Skeletal muscle satellite cell (primary cell): ENCODE results near the gene PIK3R4.

Experiments used
- H3K27me3 ChIP-seq: 2 replicates; pipeline ENCODE4 v1.7.0; 2013; ENCODE audit warnings: low read length; ENCODE audit not compliant: control insufficient read depth, insufficient read depth
- H3K36me3 ChIP-seq: 2 replicates; pipeline ENCODE4 v1.7.0; 2013; ENCODE audit warnings: mild to moderate bottlenecking, control low read depth, low read length; ENCODE audit not compliant: insufficient read depth
- H3K4me1 ChIP-seq: 2 replicates; pipeline ENCODE4 v1.7.0; 2013; ENCODE audit warnings: low read length; ENCODE audit not compliant: control insufficient read depth, insufficient read depth
- H3K4me2 ChIP-seq: 2 replicates; pipeline ENCODE4 v1.7.0; 2013; ENCODE audit warnings: mild to moderate bottlenecking, low read length
- H3K4me3 ChIP-seq: 2 replicates; pipeline ENCODE4 v1.7.0; 2013; ENCODE audit warnings: low read length
- H3K9ac ChIP-seq: 2 replicates; pipeline ENCODE4 v1.7.0; 2013; ENCODE audit warnings: mild to moderate bottlenecking, low read depth, low read length, moderate library complexity
- H3K9me3 ChIP-seq: replicated peaks from 2 replicates; pipeline ENCODE4 v1.7.0; 2013; ENCODE audit warnings: mild to moderate bottlenecking, control low read depth, low read length

The PIK3R4 gene

GRCh38 chr3:130739848-130740247 lies 6.8 kb downstream of the PIK3R4 start:
- H3K4me1 ChIP-seq, result no peaks in the 10 kb centered on the region
- H3K27me3 ChIP-seq, result no peaks in the 10 kb centered on the region
- no peak overlapping the region for H3K4me3 ChIP-seq
- H3K36me3 ChIP-seq, result peaks cover 8% of the 10 kb centered on the region
- no peak overlapping the region for H3K9ac ChIP-seq
- no peaks in the 10 kb centered on the region for H3K9me3 ChIP-seq
- no peak overlapping the region for H3K4me2 ChIP-seq

GRCh38 chr3:130738241-130738640 lies 8.4 kb downstream of the PIK3R4 start:
- no peak overlapping the region for H3K4me3 ChIP-seq
- no peak overlapping the region for H3K4me2 ChIP-seq

DNA sequence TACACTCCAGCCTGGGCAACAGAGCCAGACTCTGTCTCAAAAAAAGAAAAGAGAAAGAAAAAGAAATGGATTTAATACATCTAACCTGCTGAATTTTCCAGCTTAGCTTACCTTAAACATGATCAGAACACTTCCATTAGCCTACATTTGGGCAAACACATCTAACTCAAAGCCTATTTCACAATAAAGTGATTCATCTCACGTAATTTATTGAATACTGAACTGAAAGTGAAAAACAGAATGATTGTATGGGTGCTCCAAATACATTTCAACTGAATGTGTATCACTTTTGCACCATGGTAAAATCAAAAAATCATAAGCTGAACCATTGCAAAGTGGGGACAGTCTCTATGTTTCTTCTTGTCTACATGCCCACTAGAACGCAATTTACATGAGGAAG lies 9.0 kb downstream of the PIK3R4 start:
- Histone ChIP-seq H3K4me1 (no peaks in the 10 kb centered on the region), H3K9me3 (no peaks in the 10 kb centered on the region), H3K27me3 (no peaks in the 10 kb centered on the region), H3K4me3 (no peak overlapping the region), H3K9ac (no peak overlapping the region), H3K4me2 (no peak overlapping the region), H3K36me3 (peaks cover 18% of the 10 kb centered on the region)

More at GRCh38 chr3:130738241-130738640, 8.4 kb downstream of the PIK3R4 start:
- no peak overlapping the region for H3K9ac ChIP-seq
- no peaks in the 10 kb centered on the region for H3K27me3 ChIP-seq
- no peaks in the 10 kb centered on the region for H3K9me3 ChIP-seq
- peaks cover 14% of the 10 kb centered on the region for H3K36me3 ChIP-seq
- no peaks in the 10 kb centered on the region for H3K4me1 ChIP-seq

GRCh38 chr3:130733236-130733875 lies 13.3 kb downstream of the PIK3R4 start:
- Histone ChIP-seq H3K4me3 (no peak overlapping the region), H3K4me2 (no peak overlapping the region), H3K4me1 (no peaks in the 10 kb centered on the region), H3K27me3 (no peaks in the 10 kb centered on the region), H3K9ac (no peak overlapping the region), H3K36me3 (peaks cover 25% of the 10 kb centered on the region), H3K9me3 (no peaks in the 10 kb centered on the region)

- no peaks in the 10 kb centered on the region for H3K27me3 ChIP-seq
- H3K9ac ChIP-seq, result no peak overlapping the region
- H3K4me2 ChIP-seq, result no peak overlapping the region
- H3K9me3 ChIP-seq, result no peaks in the 10 kb centered on the region
- H3K4me3 ChIP-seq, result no peak overlapping the region
- H3K4me1 ChIP-seq, result no peaks in the 10 kb centered on the region
- peaks cover 28% of the 10 kb centered on the region for H3K36me3 ChIP-seq
Measured at GRCh38 chr3:130732501-130732900, 14.1 kb downstream of the PIK3R4 start.

DNA sequence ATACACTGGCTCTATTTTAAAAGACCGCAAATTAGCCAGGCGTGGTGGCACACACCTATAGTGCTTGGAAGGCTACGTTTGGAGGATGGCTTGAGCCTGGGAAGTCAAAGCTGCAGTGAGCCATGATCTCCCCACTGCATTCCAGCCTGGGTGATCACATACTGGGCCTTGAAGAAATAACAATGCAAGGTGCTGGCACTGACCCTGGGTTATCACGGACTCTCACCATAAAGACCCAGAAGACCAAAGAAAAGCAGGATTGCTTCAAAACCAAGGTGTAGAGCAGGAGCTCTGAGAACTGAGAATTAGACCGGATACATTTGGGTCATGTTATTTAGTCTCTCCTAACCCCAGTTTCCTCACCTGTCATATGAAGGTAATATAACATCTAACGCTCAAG lies 14.8 kb downstream of the PIK3R4 start:
- Histone ChIP-seq H3K27me3 (no peaks in the 10 kb centered on the region), H3K4me1 (no peaks in the 10 kb centered on the region), H3K4me2 (no peak overlapping the region), H3K9me3 (no peaks in the 10 kb centered on the region), H3K36me3 (peaks cover 28% of the 10 kb centered on the region), H3K9ac (no peak overlapping the region), H3K4me3 (no peak overlapping the region)

GRCh38 chr3:130729154-130729553 lies 17.5 kb downstream of the PIK3R4 start:
- no peak overlapping the region for H3K9ac ChIP-seq
- peaks cover 20% of the 10 kb centered on the region for H3K36me3 ChIP-seq

DNA sequence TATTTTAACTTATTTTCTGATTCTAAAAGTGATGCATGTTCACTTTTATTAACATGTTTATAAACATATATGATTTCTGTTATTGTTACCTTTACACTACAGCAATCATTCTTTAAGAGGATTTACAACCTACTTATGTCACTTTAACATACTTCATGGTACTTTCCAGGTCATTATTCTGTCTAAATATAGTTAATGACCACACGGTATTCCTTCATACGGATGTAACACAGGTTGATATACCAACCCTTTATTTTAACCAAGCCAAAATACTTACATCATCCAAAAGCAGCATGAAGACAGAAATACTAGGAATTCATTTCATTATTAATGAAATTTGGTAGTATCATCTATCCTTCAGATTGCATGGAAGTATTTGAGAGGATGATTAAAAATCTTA lies 18.6 kb downstream of the PIK3R4 start:
- Histone ChIP-seq H3K4me3 (no peak overlapping the region), H3K36me3 (peaks cover 16% of the 10 kb centered on the region), H3K9ac (no peak overlapping the region), H3K27me3 (no peaks in the 10 kb centered on the region), H3K9me3 (no peaks in the 10 kb centered on the region), H3K4me2 (no peak overlapping the region), H3K4me1 (peaks cover 11% of the 10 kb centered on the region)

More at GRCh38 chr3:130729154-130729553, 17.5 kb downstream of the PIK3R4 start:
- Histone ChIP-seq H3K4me2 (no peak overlapping the region), H3K4me1 (peaks cover 11% of the 10 kb centered on the region), H3K27me3 (no peaks in the 10 kb centered on the region), H3K9me3 (no peaks in the 10 kb centered on the region), H3K4me3 (no peak overlapping the region)

- Histone ChIP-seq H3K4me3 (no peak overlapping the region), H3K4me1 (peaks cover 11% of the 10 kb centered on the region), H3K27me3 (no peaks in the 10 kb centered on the region), H3K9ac (no peak overlapping the region), H3K4me2 (no peak overlapping the region), H3K36me3 (peaks cover 20% of the 10 kb centered on the region), H3K9me3 (no peaks in the 10 kb centered on the region)
Measured at GRCh38 chr3:130725746-130726145, 20.9 kb downstream of the PIK3R4 start.

- Histone ChIP-seq H3K4me1 (no peaks in the 10 kb centered on the region), H3K4me2 (no peak overlapping the region), H3K9me3 (no peaks in the 10 kb centered on the region), H3K9ac (no peak overlapping the region), H3K4me3 (no peak overlapping the region), H3K36me3 (peaks cover 11% of the 10 kb centered on the region), H3K27me3 (no peaks in the 10 kb centered on the region)
Measured at GRCh38 chr3:130715616-130716015, 31.0 kb downstream of the PIK3R4 start.

DNA sequence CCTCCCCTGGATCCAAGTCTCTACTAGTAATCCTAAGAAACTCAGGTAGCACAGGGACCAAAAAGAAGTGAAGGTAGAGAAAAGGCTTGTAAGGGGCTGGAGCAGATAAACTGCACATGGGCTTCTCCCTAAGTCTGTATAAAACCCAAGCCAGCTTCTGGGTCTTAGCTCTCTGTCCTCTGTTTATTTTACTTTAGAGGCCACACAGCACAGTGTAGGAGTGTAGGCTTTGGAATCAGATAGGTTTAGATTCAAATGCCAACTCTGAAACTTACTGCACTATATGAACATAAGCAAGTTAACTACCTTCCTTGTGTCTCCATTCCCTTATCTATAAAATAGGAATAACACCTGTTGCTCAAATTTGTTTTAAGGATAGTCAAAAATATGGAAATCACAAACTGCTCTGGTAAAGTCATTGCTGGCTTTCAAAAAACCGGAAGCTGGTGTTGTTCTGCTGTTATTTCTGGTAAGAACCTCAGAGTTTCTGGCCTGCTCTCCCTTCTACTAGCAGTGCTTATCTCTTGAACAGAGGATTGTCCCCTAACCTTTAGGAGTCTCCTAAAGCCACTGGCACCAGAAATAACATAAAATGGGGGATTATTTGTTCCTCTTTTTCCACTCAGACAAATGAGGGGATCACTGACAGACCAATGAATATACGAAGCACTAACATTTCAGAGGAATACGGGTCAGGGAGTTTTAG lies 33.8 kb downstream of the PIK3R4 start:
- no peaks in the 10 kb centered on the region for H3K27me3 ChIP-seq
- H3K9ac ChIP-seq, result no peak overlapping the region
- H3K4me2 ChIP-seq, result no peak overlapping the region
- H3K4me1 ChIP-seq, result no peaks in the 10 kb centered on the region
- no peak overlapping the region for H3K4me3 ChIP-seq
- no peaks in the 10 kb centered on the region for H3K9me3 ChIP-seq
- peaks cover 3% of the 10 kb centered on the region for H3K36me3 ChIP-seq
